ENCODE measurements around the gene PAM.

GRCh38 chr5:102809033-102809432 is 53.9 kb downstream of the PAM start:
- TF ChIP-seq CTCF (IDR thresholded peaks at IDR 0.05; ENCODE audit: low read depth, low read length, missing input control) (no peak), ATF3 (IDR thresholded peaks at IDR 0.05) (no peak), RAD21 (IDR thresholded peaks at IDR 0.05) (no peak), JUND (IDR thresholded peaks at IDR 0.05) (no peak), EGR1 (IDR thresholded peaks at IDR 0.05; ENCODE audit: low read depth in 2 of 2) (no peak), TAF1 (conservative IDR thresholded peaks at IDR 0.05) (no peak), REST (IDR thresholded peaks at IDR 0.05) (no peak), HNF4G (IDR thresholded peaks at IDR 0.05) (no peak)
